Liver (tissue), 9 donors: Measurements from ENCODE around the gene SSPN. TPM values are rescaled to one million over a fixed set of nuclear protein-coding genes. Genes with fewer than 3 reads are reported as not detected.

Experiments
- DNase-seq: peaks from one replicate; pipeline ENCODE4 v3.0.0-alpha.2; 2017; ENCODE audit warnings: low spot score
- H3K27ac ChIP-seq, 2 donors: one replicate each; pipeline ENCODE4 v1.7.0; 2013; ENCODE audit warnings: inconsistent platforms in 2 of 2, low read length in 2 of 2, control low read depth in 1 of 2, low read depth in 1 of 2, mild to moderate bottlenecking in 1 of 2
- H3K27me3 ChIP-seq, 4 donors: one replicate each; pipeline versions ENCODE4 v1.6.1 to v1.7.0; 2013; ENCODE audit warnings: low read length in 3 of 4, inconsistent platforms in 1 of 4, mild to moderate bottlenecking in 1 of 4, moderate library complexity in 1 of 4; ENCODE audit not compliant: control insufficient read depth in 4 of 4, insufficient read depth in 4 of 4
- H3K36me3 ChIP-seq, 4 donors: one replicate each; pipeline versions ENCODE4 v1.6.1 to v1.7.0; 2013; ENCODE audit warnings: low read length in 3 of 4, mild to moderate bottlenecking in 3 of 4, low read depth in 1 of 4, moderate library complexity in 1 of 4; ENCODE audit not compliant: control insufficient read depth in 4 of 4, insufficient read depth in 3 of 4
- H3K4me1 ChIP-seq, 4 donors: one replicate each; pipeline versions ENCODE4 v1.6.1 to v1.7.0; 2013; ENCODE audit warnings: low read length in 3 of 4, mild to moderate bottlenecking in 3 of 4, moderate library complexity in 1 of 4; ENCODE audit not compliant: control insufficient read depth in 4 of 4, insufficient read depth in 4 of 4
- H3K4me3 ChIP-seq, 3 donors: one replicate each; pipeline versions ENCODE4 v1.6.1 to v1.7.0; 2013; ENCODE audit warnings: low read length in 3 of 3, control low read depth in 1 of 3, low read depth in 1 of 3, mild to moderate bottlenecking in 1 of 3
- H3K9ac ChIP-seq, 2 donors: one replicate each; pipeline ENCODE4 v1.7.0; 2013; ENCODE audit warnings: low read length in 2 of 2, mild to moderate bottlenecking in 2 of 2, moderate library complexity in 2 of 2, control low read depth in 1 of 2, low read depth in 1 of 2
- H3K9me3 ChIP-seq, 4 donors: one replicate each; pipeline versions ENCODE4 v1.6.1 to v1.7.0; 2013; ENCODE audit warnings: low read length in 3 of 4; ENCODE audit not compliant: control insufficient read depth in 4 of 4
- ATF3 ChIP-seq: IDR thresholded peaks from 2 replicates; pipeline ENCODE4 v1.6.1; 2016; ENCODE audit warnings: antibody characterized with exemption
- CTCF ChIP-seq: fragments of 150-350 bp; IDR thresholded peaks from 2 replicates; pipeline ENCODE4 v1.5.1; 2017; ENCODE audit warnings: improper control_type of control experiment, low read depth, low read length; ENCODE audit not compliant: missing input control
- FOXA1 ChIP-seq: IDR thresholded peaks from 2 replicates; pipeline ENCODE4 v1.6.1; 2016; ENCODE audit warnings: antibody characterized with exemption
- FOXA2 ChIP-seq: IDR thresholded peaks from 2 replicates; pipeline ENCODE4 v1.6.1; 2016; ENCODE audit warnings: antibody characterized with exemption
- GABPA ChIP-seq, 2 donors: IDR thresholded peaks in 1 of 2; conservative IDR thresholded peaks in 1 of 2; 2 replicates each; pipeline ENCODE4 v1.6.1; 2016; ENCODE audit warnings: antibody characterized with exemption in 2 of 2, mild to moderate bottlenecking in 1 of 2, moderate library complexity in 1 of 2
- HNF4A ChIP-seq, 2 donors: conservative IDR thresholded peaks; 2 replicates each; pipeline ENCODE4 v1.6.1; 2016; ENCODE audit warnings: antibody characterized with exemption in 2 of 2, mild to moderate bottlenecking in 2 of 2
- HNF4G ChIP-seq: IDR thresholded peaks from 2 replicates; pipeline ENCODE4 v1.6.1; 2016; ENCODE audit warnings: antibody characterized with exemption
- JUND ChIP-seq, 2 donors: IDR thresholded peaks; 2 replicates each; pipeline ENCODE4 v1.6.1; 2016; ENCODE audit warnings: antibody characterized with exemption in 2 of 2
- MAX ChIP-seq: IDR thresholded peaks from 2 replicates; pipeline ENCODE4 v1.6.1; 2016; ENCODE audit warnings: antibody characterized with exemption
- NR2F2 ChIP-seq: IDR thresholded peaks from 2 replicates; pipeline ENCODE4 v1.6.1; 2016; ENCODE audit warnings: antibody characterized with exemption
- RAD21 ChIP-seq, 2 donors: IDR thresholded peaks; 2 replicates each; pipeline ENCODE4 v1.6.1; 2016; ENCODE audit warnings: antibody characterized with exemption in 2 of 2, mild to moderate bottlenecking in 2 of 2
- REST ChIP-seq: IDR thresholded peaks from 2 replicates; pipeline ENCODE4 v1.6.1; 2016; ENCODE audit warnings: antibody characterized with exemption, mild to moderate bottlenecking
- RXRA ChIP-seq, 2 donors: IDR thresholded peaks; 2 replicates each; pipeline ENCODE4 v1.6.1; 2017 to 2018; ENCODE audit warnings: antibody characterized with exemption in 2 of 2, mild to moderate bottlenecking in 1 of 2
- SP1 ChIP-seq: IDR thresholded peaks from 2 replicates; pipeline ENCODE4 v1.6.1; 2018; ENCODE audit warnings: antibody characterized with exemption, mild to moderate bottlenecking
- TAF1 ChIP-seq: conservative IDR thresholded peaks from 2 replicates; pipeline ENCODE4 v1.6.1; 2016; ENCODE audit warnings: antibody characterized with exemption, mild to moderate bottlenecking
- ZBTB33 ChIP-seq: IDR thresholded peaks from 2 replicates; pipeline ENCODE4 v1.6.1; 2016; ENCODE audit warnings: antibody characterized with exemption
- WGBS: extraction: QIAGEN DNeasy Blood & Tissue Kit; methylation state at CpG from one replicate; pipeline ENCODE4 v1.1.7; 2013; 5-methylcytosine and 5-hydroxymethylcytosine counted together
- polyA plus RNA-seq, 2 donors: library from polyadenylated mRNA; stranded (reverse) in 1 of 2; unstranded in 1 of 2; fragments of 200-250 nt in 1 of 2; fragments of >200 nt in 1 of 2; fragmentation: Nextera tagmentation in 1 of 2; extraction: Ambion mirVana in 1 of 2; gene quantifications; one replicate each; pipeline versions ENCODE4 v1.2.1 to v1.2.3, GENCODE V29; 2013 to 2015
- total RNA-seq, 2 donors: library from RNA; depleted of rRNA; stranded (reverse); fragments of >200 nt; gene quantifications; one replicate each; pipeline ENCODE4 v1.2.3, GENCODE V29; 2014
- donor health status: healthy.
- donor health status: healthy.
- donor health status: healthy.
- donor health status: healthy.
- donor health status: healthy.

SSPN gene
- total and polyA plus RNA-seq, 4 donors = 0.33 to 0.67 (median 0.46) TPM

GRCh38 chr12:26271024-26271423, 75.7 kb downstream of the SSPN start (continued):
- no peak for TF ChIP-seq REST

GRCh38 chr12:26271889-26272492, 76.6 kb downstream of the SSPN start:
- Histone ChIP-seq H3K27me3 (no peaks in the 10 kb centered on the region), H3K4me3 (no peak overlapping the region), H3K9ac (no peak overlapping the region), H3K9me3 (no peaks in the 10 kb centered on the region), H3K36me3 (no peaks in the 10 kb centered on the region), H3K4me1 (no peaks in the 10 kb centered on the region), H3K27ac (no peak overlapping the region)
- TF ChIP-seq SP1 (no peak), RXRA (IDR thresholded peaks at IDR 0.05) (no peak), TAF1 (no peak), REST (no peak), HNF4G (no peak), CTCF (no peak), ATF3 (no peak), JUND (IDR thresholded peaks at IDR 0.05) (no peak), FOXA1 (no peak), NR2F2 (no peak), GABPA (IDR thresholded peaks at IDR 0.05 in 1 of 2, conservative IDR thresholded peaks at IDR 0.05 in 1 of 2) (no peak), RAD21 (IDR thresholded peaks at IDR 0.05) (no peak), MAX (no peak), HNF4A (conservative IDR thresholded peaks at IDR 0.05) (no peak), FOXA2 (no peak), ZBTB33 (no peak)
- 71% methylated on average over 14 of the region's 14 CpGs for WGBS
- no peak for DNase-seq
